ENCODE data around the gene NRTN. TPM values are rescaled to one million over a fixed set of nuclear protein-coding genes. Genes with fewer than 3 reads are reported as not detected.

The NRTN gene
- total RNA-seq, 1 experiment from 2014 or later, result 0.80 TPM

DNA sequence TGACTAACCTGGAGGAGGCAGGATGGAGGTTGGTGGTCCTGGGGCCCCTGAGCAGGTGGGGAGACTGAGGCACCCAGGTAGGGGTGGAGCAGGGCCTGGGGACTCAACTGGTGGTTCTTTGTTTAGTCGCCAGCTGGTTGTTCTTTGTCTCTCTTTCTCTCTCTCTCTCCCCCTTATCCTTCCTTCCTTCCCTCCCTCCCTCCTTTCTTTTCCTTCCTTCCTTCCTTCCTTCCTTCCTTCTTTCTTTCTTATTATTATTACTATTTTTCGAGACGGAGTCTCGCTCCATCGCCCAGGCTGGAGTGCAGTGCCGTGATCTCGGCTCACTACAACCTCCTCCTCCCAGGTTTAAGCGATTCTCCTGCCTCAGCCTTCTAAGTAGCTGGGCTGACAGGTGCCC, 6.6 kb upstream of the NRTN start:
- Histone ChIP-seq H3K27ac (ENCODE audit: low read length) (no peak overlapping the region), H3K9me3 (ENCODE audit: control insufficient read depth, insufficient read depth, low read depth, low read length) (no peaks in the 10 kb centered on the region), H3K4me3 (ENCODE audit: low read depth in 2 of 2, low read length in 2 of 2) (no peak overlapping the region), H3K4me1 (ENCODE audit: control insufficient read depth, insufficient read depth, low read length) (no peaks in the 10 kb centered on the region), H3K36me3 (ENCODE audit: control insufficient read depth, insufficient read depth, low read length) (no peaks in the 10 kb centered on the region), H3K27me3 (ENCODE audit: control insufficient read depth, insufficient read depth, low read length) (no peaks in the 10 kb centered on the region)
- intact Hi-C loops (cut with micrococcal nuclease; ENCODE audit: unreplicated experiment), result loop anchor here (10.0 kb wide), 1 partner anchor 103 kb away; the partner anchor contains the start of gene RPL36
- in situ Hi-C loops (cut with HindIII; ENCODE audit: low pct_unique_long_range_greater_than_20kb, low sequenced_read_pairs), result no loop called here
- POLR2A ChIA-PET, result no interaction called here
- no peak for DNase-seq (ENCODE audit: low read depth, low spot score)
- TF ChIP-seq SIN3A (IDR thresholded peaks at IDR 0.05; ENCODE audit: borderline replicate concordance, insufficient read depth, low read depth, low read length) (no peak), TCF7L2 (IDR thresholded peaks at IDR 0.05; ENCODE audit: low read depth, low read length) (no peak), POLR2AphosphoS5 (IDR thresholded peaks at IDR 0.05; ENCODE audit: low read depth, low read length) (no peak)
- TF ChIP-seq, protein P1, sequence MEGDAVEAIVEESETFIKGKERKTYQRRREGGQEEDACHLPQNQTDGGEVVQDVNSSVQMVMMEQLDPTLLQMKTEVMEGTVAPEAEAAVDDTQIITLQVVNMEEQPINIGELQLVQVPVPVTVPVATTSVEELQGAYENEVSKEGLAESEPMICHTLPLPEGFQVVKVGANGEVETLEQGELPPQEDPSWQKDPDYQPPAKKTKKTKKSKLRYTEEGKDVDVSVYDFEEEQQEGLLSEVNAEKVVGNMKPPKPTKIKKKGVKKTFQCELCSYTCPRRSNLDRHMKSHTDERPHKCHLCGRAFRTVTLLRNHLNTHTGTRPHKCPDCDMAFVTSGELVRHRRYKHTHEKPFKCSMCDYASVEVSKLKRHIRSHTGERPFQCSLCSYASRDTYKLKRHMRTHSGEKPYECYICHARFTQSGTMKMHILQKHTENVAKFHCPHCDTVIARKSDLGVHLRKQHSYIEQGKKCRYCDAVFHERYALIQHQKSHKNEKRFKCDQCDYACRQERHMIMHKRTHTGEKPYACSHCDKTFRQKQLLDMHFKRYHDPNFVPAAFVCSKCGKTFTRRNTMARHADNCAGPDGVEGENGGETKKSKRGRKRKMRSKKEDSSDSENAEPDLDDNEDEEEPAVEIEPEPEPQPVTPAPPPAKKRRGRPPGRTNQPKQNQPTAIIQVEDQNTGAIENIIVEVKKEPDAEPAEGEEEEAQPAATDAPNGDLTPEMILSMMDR (IDR thresholded peaks at IDR 0.05), result no peak
- TF ChIP-seq, protein P2, sequence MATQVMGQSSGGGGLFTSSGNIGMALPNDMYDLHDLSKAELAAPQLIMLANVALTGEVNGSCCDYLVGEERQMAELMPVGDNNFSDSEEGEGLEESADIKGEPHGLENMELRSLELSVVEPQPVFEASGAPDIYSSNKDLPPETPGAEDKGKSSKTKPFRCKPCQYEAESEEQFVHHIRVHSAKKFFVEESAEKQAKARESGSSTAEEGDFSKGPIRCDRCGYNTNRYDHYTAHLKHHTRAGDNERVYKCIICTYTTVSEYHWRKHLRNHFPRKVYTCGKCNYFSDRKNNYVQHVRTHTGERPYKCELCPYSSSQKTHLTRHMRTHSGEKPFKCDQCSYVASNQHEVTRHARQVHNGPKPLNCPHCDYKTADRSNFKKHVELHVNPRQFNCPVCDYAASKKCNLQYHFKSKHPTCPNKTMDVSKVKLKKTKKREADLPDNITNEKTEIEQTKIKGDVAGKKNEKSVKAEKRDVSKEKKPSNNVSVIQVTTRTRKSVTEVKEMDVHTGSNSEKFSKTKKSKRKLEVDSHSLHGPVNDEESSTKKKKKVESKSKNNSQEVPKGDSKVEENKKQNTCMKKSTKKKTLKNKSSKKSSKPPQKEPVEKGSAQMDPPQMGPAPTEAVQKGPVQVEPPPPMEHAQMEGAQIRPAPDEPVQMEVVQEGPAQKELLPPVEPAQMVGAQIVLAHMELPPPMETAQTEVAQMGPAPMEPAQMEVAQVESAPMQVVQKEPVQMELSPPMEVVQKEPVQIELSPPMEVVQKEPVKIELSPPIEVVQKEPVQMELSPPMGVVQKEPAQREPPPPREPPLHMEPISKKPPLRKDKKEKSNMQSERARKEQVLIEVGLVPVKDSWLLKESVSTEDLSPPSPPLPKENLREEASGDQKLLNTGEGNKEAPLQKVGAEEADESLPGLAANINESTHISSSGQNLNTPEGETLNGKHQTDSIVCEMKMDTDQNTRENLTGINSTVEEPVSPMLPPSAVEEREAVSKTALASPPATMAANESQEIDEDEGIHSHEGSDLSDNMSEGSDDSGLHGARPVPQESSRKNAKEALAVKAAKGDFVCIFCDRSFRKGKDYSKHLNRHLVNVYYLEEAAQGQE (IDR thresholded peaks at IDR 0.05; ENCODE audit: insufficient read depth in 1 of 2, low read depth in 2 of 2, low read length in 1 of 2), result no peak
- CTCF ChIA-PET, result no interaction called here
- BruUV-seq (replicated peaks), result no TSS peak
- ATAC-seq, result no peak

DNA sequence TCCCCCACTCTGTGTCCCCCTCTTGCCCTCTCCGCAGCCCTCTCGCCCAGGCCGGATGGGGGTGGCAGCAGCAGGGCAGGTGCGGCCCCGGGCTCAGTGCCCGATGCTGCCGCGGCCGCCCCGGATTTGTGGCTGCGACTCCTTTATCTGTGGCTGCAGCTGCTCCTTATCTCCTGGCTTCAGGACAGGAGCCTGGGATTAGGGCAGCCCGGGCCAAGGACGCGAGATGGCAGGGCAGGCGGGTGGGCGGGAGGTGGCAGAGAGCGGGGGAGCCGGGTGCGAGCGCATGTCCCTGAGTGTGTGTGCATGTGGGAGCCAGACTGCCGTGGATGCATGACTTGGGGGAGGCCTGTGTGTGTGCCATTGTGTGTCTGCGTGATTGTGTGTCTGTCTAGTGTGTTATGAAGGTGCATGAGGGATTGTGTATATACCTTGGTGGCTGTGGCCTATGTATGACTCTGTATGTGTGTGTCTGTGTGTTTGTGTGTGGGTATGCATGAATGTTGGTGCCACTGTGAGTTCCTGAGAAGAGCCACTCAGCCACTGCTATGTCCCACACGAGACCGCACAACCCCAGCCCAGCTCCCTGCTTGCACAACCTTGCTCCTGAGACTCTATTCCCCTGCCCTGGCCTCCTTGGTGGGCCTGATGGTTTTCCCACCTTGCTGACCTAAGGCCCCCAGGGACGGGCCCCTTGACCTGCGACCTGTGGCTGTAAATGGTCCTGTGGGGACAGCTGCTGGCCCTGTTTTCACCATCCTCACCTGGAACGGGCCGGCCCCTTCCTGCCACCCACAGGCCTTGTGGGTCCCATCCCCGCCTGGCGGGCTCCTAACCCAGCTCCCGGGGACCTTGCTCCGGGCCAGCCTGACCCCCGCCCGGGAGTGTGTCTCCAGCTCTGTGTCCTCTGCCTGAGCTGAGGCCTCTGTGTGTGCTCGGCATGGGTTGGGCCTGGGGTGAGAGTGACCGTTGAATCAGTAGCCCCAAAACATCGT, 5.3 kb upstream of the NRTN start:
- Histone ChIP-seq H3K4me3 (ENCODE audit: low read depth in 2 of 2, low read length in 2 of 2) (no peak overlapping the region), H3K9me3 (ENCODE audit: control insufficient read depth, insufficient read depth, low read depth, low read length) (no peaks in the 10 kb centered on the region), H3K27ac (ENCODE audit: low read length) (no peak overlapping the region), H3K27me3 (ENCODE audit: control insufficient read depth, insufficient read depth, low read length) (no peaks in the 10 kb centered on the region), H3K36me3 (ENCODE audit: control insufficient read depth, insufficient read depth, low read length) (no peaks in the 10 kb centered on the region), H3K4me1 (ENCODE audit: control insufficient read depth, insufficient read depth, low read length) (peaks cover 4% of the 10 kb centered on the region)
- TF ChIP-seq, protein P2 (IDR thresholded peaks at IDR 0.05; ENCODE audit: insufficient read depth in 1 of 2, low read depth in 2 of 2, low read length in 1 of 2), result no peak
- TF ChIP-seq SIN3A (IDR thresholded peaks at IDR 0.05; ENCODE audit: borderline replicate concordance, insufficient read depth, low read depth, low read length) (no peak), TCF7L2 (IDR thresholded peaks at IDR 0.05; ENCODE audit: low read depth, low read length) (no peak), POLR2AphosphoS5 (IDR thresholded peaks at IDR 0.05; ENCODE audit: low read depth, low read length) (no peak)
- TF ChIP-seq, protein P1 (IDR thresholded peaks at IDR 0.05), result no peak
- CTCF ChIA-PET, result no interaction called here
- ATAC-seq, result no peak
- POLR2A ChIA-PET, result no interaction called here
- intact Hi-C loops (cut with micrococcal nuclease; ENCODE audit: unreplicated experiment) (loop anchor here (10.0 kb wide), 2 partner anchors 95 to 105 kb away; partner anchors contain the start of gene RPL36), in situ Hi-C loops (cut with HindIII; ENCODE audit: low pct_unique_long_range_greater_than_20kb, low sequenced_read_pairs) (no loop called here)
- BruUV-seq (replicated peaks), result no TSS peak
- no peak for DNase-seq (ENCODE audit: low read depth, low spot score)
